Tibial artery (tissue), 4 donors: ENCODE measurements around the gene STUB1.

Experiments used
- DNase-seq, 2 donors: peaks; one replicate each; pipeline ENCODE4 v3.0.0-alpha.2; 2019
- H3K27ac ChIP-seq, 2 donors: fragments of 200-600 bp; sonication (generic) in 1 of 2; 1 replicate in 1 of 2; 2 replicates in 1 of 2; pipeline ENCODE4 v1.5.1; 2018 to 2019; ENCODE audit warnings: mild to moderate bottlenecking in 1 of 2
- H3K27me3 ChIP-seq, 2 donors: fragments of 200-600 bp; sonication (generic) in 1 of 2; one replicate each; pipeline versions ENCODE4 v1.5.1 to v1.6.0; 2016 to 2019
- H3K36me3 ChIP-seq, 3 donors: fragments of 200-600 bp; sonication (generic) in 2 of 3; one replicate each; pipeline ENCODE4 v1.5.1; 2016 to 2019; ENCODE audit warnings: mild to moderate bottlenecking in 2 of 3
- H3K4me1 ChIP-seq, 4 donors: fragments of 200-600 bp; sonication (generic) in 2 of 4; 1 replicate in 3 of 4; 2 replicates in 1 of 4; pipeline ENCODE4 v1.5.1; 2016 to 2019
- H3K4me3 ChIP-seq, 2 donors: fragments of 200-600 bp; sonication (generic) in 1 of 2; 1 replicate in 1 of 2; 2 replicates in 1 of 2; pipeline ENCODE4 v1.5.1; 2018 to 2019; ENCODE audit warnings: mild to moderate bottlenecking in 2 of 2
- H3K9me3 ChIP-seq, 3 donors: fragments of 200-600 bp; sonication (generic) in 1 of 3; one replicate each; pipeline ENCODE4 v1.5.1; 2016 to 2019
- intact Hi-C: fragments of 100-400 bp; cut with DNase I; formaldehyde crosslinking; loops from one replicate; pipeline ENCODE4 v1.15.0; 2023; ENCODE audit warnings: low total_unique reads
- TF ChIP-seq, protein P1 (sequence below), 2 experiments: fragments of 200-600 bp in 1 of 2; fragments of 450-650 bp in 1 of 2; IDR thresholded peaks; one replicate each; pipeline ENCODE4 v1.5.1; 2017 to 2019; ENCODE audit warnings: antibody characterized with exemption in 2 of 2, mild to moderate bottlenecking in 1 of 2, moderate library complexity in 1 of 2

STUB1 gene

GRCh38 chr16:652454-653305, 27.5 kb upstream of the STUB1 start:
- peaks cover 0 to 66% (median 7%) of the 10 kb centered on the region in 3 donors for H3K36me3 ChIP-seq
- intact Hi-C loops = no loop called here

DNA sequence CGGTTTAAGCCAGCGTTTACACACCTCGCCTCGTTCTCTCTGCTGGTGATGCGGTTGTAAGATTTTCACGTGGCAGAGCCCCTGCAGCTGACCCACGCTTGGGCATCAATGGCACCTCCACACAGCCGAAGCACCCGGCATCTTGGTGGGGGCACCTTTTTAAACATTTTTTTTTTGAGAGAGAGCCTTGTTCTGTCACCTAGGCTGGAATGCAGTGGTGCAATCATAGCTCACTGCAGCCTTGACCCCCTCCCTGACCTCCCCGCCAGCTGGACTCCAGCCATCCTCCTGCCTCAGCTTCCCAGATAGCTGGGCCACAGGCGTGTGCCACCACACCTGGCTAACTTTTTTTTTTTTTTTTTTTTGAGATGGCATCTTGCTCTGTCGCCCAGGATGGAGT, 26.2 kb upstream of the STUB1 start:
- no peak for DNase-seq
- TF ChIP-seq, protein P1, sequence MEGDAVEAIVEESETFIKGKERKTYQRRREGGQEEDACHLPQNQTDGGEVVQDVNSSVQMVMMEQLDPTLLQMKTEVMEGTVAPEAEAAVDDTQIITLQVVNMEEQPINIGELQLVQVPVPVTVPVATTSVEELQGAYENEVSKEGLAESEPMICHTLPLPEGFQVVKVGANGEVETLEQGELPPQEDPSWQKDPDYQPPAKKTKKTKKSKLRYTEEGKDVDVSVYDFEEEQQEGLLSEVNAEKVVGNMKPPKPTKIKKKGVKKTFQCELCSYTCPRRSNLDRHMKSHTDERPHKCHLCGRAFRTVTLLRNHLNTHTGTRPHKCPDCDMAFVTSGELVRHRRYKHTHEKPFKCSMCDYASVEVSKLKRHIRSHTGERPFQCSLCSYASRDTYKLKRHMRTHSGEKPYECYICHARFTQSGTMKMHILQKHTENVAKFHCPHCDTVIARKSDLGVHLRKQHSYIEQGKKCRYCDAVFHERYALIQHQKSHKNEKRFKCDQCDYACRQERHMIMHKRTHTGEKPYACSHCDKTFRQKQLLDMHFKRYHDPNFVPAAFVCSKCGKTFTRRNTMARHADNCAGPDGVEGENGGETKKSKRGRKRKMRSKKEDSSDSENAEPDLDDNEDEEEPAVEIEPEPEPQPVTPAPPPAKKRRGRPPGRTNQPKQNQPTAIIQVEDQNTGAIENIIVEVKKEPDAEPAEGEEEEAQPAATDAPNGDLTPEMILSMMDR (IDR thresholded peaks at IDR 0.05) = no peak
- no peaks in the 10 kb centered on the region for H3K9me3 ChIP-seq
- no peaks in the 10 kb centered on the region for H3K27me3 ChIP-seq
- H3K27ac ChIP-seq = no peak overlapping the region
- intact Hi-C loops = no loop called here
- H3K36me3 ChIP-seq = peaks cover 0 to 80% (median 12%) of the 10 kb centered on the region in 3 donors
- no peak overlapping the region for H3K4me3 ChIP-seq
- H3K4me1 ChIP-seq = peaks cover 0 to 14% (median 9%) of the 10 kb centered on the region in 4 donors

More at GRCh38 chr16:652454-653305, 27.5 kb upstream of the STUB1 start:
- Histone ChIP-seq H3K4me3 (no peak overlapping the region), H3K4me1 (peaks cover 7 to 24% (median 19%) of the 10 kb centered on the region in 4 donors), H3K9me3 (no peaks in the 10 kb centered on the region), H3K27ac (no peak overlapping the region), H3K27me3 (no peaks in the 10 kb centered on the region)
- TF ChIP-seq, protein P1 (IDR thresholded peaks at IDR 0.05) = no peak
- DNase-seq = no peak

- intact Hi-C loops = loop anchor here (5.0 kb wide), 1 partner anchor 80 kb away; no protein-coding TSS in a partner anchor
- no peak for DNase-seq
- peaks cover 0 to 15% (median 13%) of the 10 kb centered on the region in 4 donors for H3K4me1 ChIP-seq
- H3K27me3 ChIP-seq = no peaks in the 10 kb centered on the region
- H3K9me3 ChIP-seq = no peaks in the 10 kb centered on the region
- TF ChIP-seq, protein P1 (IDR thresholded peaks at IDR 0.05) = no peak
- no peak overlapping the region for H3K27ac ChIP-seq
- H3K4me3 ChIP-seq = no peak overlapping the region
- H3K36me3 ChIP-seq = peaks cover 0 to 71% (median 5%) of the 10 kb centered on the region in 3 donors
Observed at GRCh38 chr16:657487-657886, 22.7 kb upstream of the STUB1 start.

- no peak for DNase-seq
- Histone ChIP-seq H3K4me1 (peaks cover 0 to 15% (median 13%) of the 10 kb centered on the region in 4 donors), H3K9me3 (no peaks in the 10 kb centered on the region), H3K27ac (no peak overlapping the region), H3K27me3 (no peaks in the 10 kb centered on the region), H3K4me3 (no peak overlapping the region), H3K36me3 (peaks cover 0 to 61% (median 5%) of the 10 kb centered on the region in 3 donors)
- intact Hi-C loops = loop anchor here (5.0 kb wide), 1 partner anchor 82 kb away; no protein-coding TSS in a partner anchor
- TF ChIP-seq, protein P1 (IDR thresholded peaks at IDR 0.05) = no peak
Observed at GRCh38 chr16:658679-659571, 21.3 kb upstream of the STUB1 start.

DNA sequence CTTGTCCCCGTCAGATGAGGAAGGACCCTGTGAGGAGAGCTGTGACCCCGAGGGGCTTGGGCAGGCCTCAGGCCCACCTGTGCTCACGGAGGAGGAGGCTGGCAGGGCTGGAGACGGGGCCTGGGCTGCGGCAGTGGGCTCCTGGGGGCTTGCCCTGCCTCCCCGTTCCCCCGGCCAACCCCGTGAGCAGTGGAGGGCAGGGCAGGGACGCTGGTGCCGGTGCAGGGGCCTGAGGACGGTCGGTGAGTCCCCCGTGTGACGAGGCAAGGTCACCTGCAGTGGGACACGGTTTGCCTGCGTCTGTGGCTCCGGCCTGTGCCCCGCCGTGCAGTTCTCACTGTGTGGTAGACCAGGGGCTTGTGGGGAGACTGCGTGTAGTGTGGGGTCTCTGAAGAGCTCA, 20.6 kb upstream of the STUB1 start:
- Histone ChIP-seq H3K4me3 (no peak overlapping the region), H3K27me3 (no peaks in the 10 kb centered on the region), H3K4me1 (peaks cover 0 to 15% (median 13%) of the 10 kb centered on the region in 4 donors), H3K9me3 (no peaks in the 10 kb centered on the region), H3K27ac (no peak overlapping the region), H3K36me3 (peaks cover 0 to 56% (median 5%) of the 10 kb centered on the region in 3 donors)
- intact Hi-C loops = loop anchor here (5.0 kb wide), 1 partner anchor 82 kb away; no protein-coding TSS in a partner anchor
- TF ChIP-seq, protein P1 (IDR thresholded peaks at IDR 0.05) = no peak
- DNase-seq = no peak
